DOHH2 (cell line): ENCODE data around the gene OR51F1.

Source experiments
- H3F3A ChIP-seq: fragments of 200-600 bp; sonication (generic), shearing (Covaris generic); 2 replicates; pipeline ENCODE4 v1.6.0; 2016; ENCODE audit warnings: antibody characterized with exemption, mild to moderate bottlenecking; ENCODE audit not compliant: control insufficient read depth, insufficient read depth
- H3K27ac ChIP-seq: fragments of 200-600 bp; sonication (generic); 2 replicates; pipeline ENCODE4 v1.5.1; 2014; ENCODE audit warnings: low read depth, mild to moderate bottlenecking, low read length, moderate library complexity
- H3K27me3 ChIP-seq: fragments of 200-600 bp; sonication (generic); 2 replicates; pipeline ENCODE4 v1.6.1; 2014; ENCODE audit warnings: mild to moderate bottlenecking, low read length, mixed read lengths; ENCODE audit not compliant: control insufficient read depth
- H3K36me3 ChIP-seq: fragments of 200-600 bp; sonication (generic); 2 replicates; pipeline ENCODE4 v1.6.1; 2014; ENCODE audit warnings: mild to moderate bottlenecking, low read length, moderate library complexity, mixed read lengths; ENCODE audit not compliant: control insufficient read depth
- H3K4me1 ChIP-seq: fragments of 200-600 bp; sonication (generic); 2 replicates; pipeline ENCODE4 v1.6.1; 2014; ENCODE audit warnings: mild to moderate bottlenecking, low read length, mixed read lengths; ENCODE audit not compliant: control insufficient read depth
- H3K4me2 ChIP-seq: fragments of 200-600 bp; sonication (generic); 2 replicates; pipeline ENCODE4 v1.6.0; 2014; ENCODE audit warnings: mild to moderate bottlenecking, low read length, moderate library complexity
- H3K4me3 ChIP-seq: fragments of 200-600 bp; sonication (generic); 2 replicates; pipeline ENCODE4 v1.5.1; 2014; ENCODE audit warnings: mild to moderate bottlenecking, low read length, mixed read lengths
- H3K79me2 ChIP-seq: fragments of 200-600 bp; sonication (generic); 2 replicates; pipeline ENCODE4 v1.6.1; 2014; ENCODE audit warnings: mild to moderate bottlenecking, low read length, mixed read lengths; ENCODE audit not compliant: control insufficient read depth
- H3K9me2 ChIP-seq: fragments of 200-600 bp; sonication (generic); replicated peaks from 2 replicates; pipeline ENCODE4 v1.6.1; 2014; ENCODE audit warnings: mild to moderate bottlenecking, low read length, mixed read lengths; ENCODE audit not compliant: control insufficient read depth
- H3K9me3 ChIP-seq: fragments of 200-600 bp; sonication (generic); 2 replicates; pipeline ENCODE4 v1.6.1; 2014; ENCODE audit warnings: antibody characterized with exemption, low read length, mixed read lengths; ENCODE audit not compliant: control insufficient read depth, insufficient read depth
- H4K20me1 ChIP-seq: fragments of 200-600 bp; sonication (generic); 2 replicates; pipeline ENCODE4 v1.6.0; 2014; ENCODE audit warnings: low read depth, mild to moderate bottlenecking, antibody characterized with exemption, low read length, moderate library complexity; ENCODE audit not compliant: control insufficient read depth, insufficient read depth
- EZH2phosphoT487 ChIP-seq: fragments of 200-600 bp; sonication (generic); IDR thresholded peaks from 2 replicates; pipeline ENCODE4 v1.6.1; 2017; ENCODE audit warnings: borderline replicate concordance, mild to moderate bottlenecking, antibody characterized with exemption, low read length, moderate library complexity, mixed read lengths
- TF ChIP-seq, protein P1 (sequence below): fragments of 200-600 bp; sonication (generic); IDR thresholded peaks from one replicate; pipeline ENCODE4 v1.5.1; 2014; ENCODE audit warnings: antibody characterized with exemption, mild to moderate bottlenecking, low read depth, low read length; ENCODE audit not compliant: poor library complexity, severe bottlenecking

The OR51F1 gene, protein sequence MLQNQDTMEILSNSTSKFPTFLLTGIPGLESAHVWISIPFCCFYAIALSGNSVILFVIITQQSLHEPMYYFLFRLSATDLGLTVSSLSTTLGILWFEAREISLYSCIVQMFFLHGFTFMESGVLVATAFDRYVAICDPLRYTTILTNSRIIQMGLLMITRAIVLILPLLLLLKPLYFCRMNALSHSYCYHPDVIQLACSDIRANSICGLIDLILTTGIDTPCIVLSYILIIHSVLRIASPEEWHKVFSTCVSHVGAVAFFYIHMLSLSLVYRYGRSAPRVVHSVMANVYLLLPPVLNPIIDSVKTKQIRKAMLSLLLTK

DNA sequence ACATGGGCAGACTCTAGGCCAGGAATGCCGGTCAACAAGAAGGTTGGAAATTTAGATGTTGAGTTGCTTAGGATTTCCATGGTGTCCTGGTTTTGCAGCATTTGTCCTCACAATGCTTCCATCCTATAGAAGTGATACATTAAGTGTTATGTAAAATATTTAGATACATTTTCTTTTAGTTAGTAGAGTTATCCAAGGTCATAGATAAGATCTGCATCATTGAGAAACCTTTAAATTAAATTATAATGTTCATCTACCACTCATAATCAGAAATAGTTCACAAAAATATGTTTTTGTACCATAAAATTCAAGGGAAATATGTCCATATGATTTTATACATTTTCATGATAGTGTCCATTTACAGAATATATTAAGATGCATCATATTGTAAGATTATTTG lies at the start of gene OR51F1:
TSS of gene OR51F1 (minus strand) at position 101 of the 400 bp plus-strand sequence. CDS start at position 101, 0 bp downstream.
- H3F3A ChIP-seq = no peaks in the 10 kb centered on the region
- H3K4me3 ChIP-seq = no peak within 1 kb of the TSS
- H3K9me3 ChIP-seq = no peaks in the 10 kb centered on the region
- H3K9me2 ChIP-seq = no peaks in the 10 kb centered on the region
- H3K79me2 ChIP-seq = no peaks in the 10 kb centered on the region
- H3K4me1 ChIP-seq = no peaks in the 10 kb centered on the region
- H3K27ac ChIP-seq = no peak within 1 kb of the TSS
- TF ChIP-seq, protein P1, sequence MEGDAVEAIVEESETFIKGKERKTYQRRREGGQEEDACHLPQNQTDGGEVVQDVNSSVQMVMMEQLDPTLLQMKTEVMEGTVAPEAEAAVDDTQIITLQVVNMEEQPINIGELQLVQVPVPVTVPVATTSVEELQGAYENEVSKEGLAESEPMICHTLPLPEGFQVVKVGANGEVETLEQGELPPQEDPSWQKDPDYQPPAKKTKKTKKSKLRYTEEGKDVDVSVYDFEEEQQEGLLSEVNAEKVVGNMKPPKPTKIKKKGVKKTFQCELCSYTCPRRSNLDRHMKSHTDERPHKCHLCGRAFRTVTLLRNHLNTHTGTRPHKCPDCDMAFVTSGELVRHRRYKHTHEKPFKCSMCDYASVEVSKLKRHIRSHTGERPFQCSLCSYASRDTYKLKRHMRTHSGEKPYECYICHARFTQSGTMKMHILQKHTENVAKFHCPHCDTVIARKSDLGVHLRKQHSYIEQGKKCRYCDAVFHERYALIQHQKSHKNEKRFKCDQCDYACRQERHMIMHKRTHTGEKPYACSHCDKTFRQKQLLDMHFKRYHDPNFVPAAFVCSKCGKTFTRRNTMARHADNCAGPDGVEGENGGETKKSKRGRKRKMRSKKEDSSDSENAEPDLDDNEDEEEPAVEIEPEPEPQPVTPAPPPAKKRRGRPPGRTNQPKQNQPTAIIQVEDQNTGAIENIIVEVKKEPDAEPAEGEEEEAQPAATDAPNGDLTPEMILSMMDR = no peak
- TF ChIP-seq EZH2phosphoT487 = no peak
- H3K4me2 ChIP-seq = no peak within 1 kb of the TSS
- H3K36me3 ChIP-seq = no peaks in the 10 kb centered on the region
- H3K27me3 ChIP-seq = no peaks in the 10 kb centered on the region
- no peaks in the 10 kb centered on the region for H4K20me1 ChIP-seq

GRCh38 chr11:4809246-4809645 lies 39.5 kb upstream of the OR51F1 start:
- Histone ChIP-seq H3K79me2 (no peaks in the 10 kb centered on the region), H3K9me2 (no peaks in the 10 kb centered on the region), H3K4me3 (no peak overlapping the region), H3K36me3 (no peaks in the 10 kb centered on the region), H3K27me3 (no peaks in the 10 kb centered on the region), H4K20me1 (no peaks in the 10 kb centered on the region), H3K4me2 (no peak overlapping the region), H3K9me3 (no peaks in the 10 kb centered on the region), H3F3A (no peaks in the 10 kb centered on the region), H3K27ac (no peak overlapping the region), H3K4me1 (no peaks in the 10 kb centered on the region)
- TF ChIP-seq, protein P1 = no peak
- TF ChIP-seq EZH2phosphoT487 = no peak

- Histone ChIP-seq H3K9me3 (no peaks in the 10 kb centered on the region), H3K9me2 (no peaks in the 10 kb centered on the region), H3K4me1 (no peaks in the 10 kb centered on the region), H3K27me3 (no peaks in the 10 kb centered on the region), H3K4me2 (no peak overlapping the region), H3K4me3 (no peak overlapping the region), H3F3A (no peaks in the 10 kb centered on the region), H3K36me3 (no peaks in the 10 kb centered on the region), H3K27ac (no peak overlapping the region), H3K79me2 (no peaks in the 10 kb centered on the region), H4K20me1 (no peaks in the 10 kb centered on the region)
- TF ChIP-seq, protein P1 = no peak
- TF ChIP-seq EZH2phosphoT487 = no peak
These were observed 38.7 kb upstream of the OR51F1 start for GRCh38 chr11:4808476-4808875.
